ENCODE data around the gene DONSON.
"Not testable (repeated sequence)": the region's sequence is repeated elsewhere in the genome, so short reads cannot be mapped to it uniquely, and the experiment has no call there.

DONSON gene

GRCh38 chr21:33588485-33589335, at the start of gene DONSON:
Gene DONSON (minus strand): TSS chr21:33588684. CDS start chr21:33588641, 43 bp downstream.
- peak; percentile 91 for DNase-seq

DNA sequence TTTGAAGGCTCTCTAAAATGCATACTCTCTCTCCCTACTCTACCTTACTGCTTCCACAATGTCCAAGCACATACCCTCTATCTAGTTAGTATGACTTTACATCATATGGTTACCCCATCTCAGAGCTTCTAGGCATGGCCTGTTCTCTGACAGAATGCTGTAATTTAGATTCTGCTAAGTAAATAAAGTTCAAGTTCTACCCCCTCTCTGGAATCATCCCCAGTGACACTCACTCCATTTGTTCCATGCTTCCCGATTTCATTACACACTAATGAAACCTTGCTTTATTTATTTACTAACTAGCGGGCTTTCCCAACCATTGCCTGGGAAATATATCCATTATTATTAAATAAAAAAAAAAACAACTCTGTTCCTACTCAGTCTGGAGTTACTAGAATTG, 45.8 kb upstream of the DONSON start:
- DNase-seq, result no peak

GRCh38 chr21:33626151-33626550, 37.7 kb upstream of the DONSON start:
- DNase-seq, result not testable (repeated sequence)

DNA sequence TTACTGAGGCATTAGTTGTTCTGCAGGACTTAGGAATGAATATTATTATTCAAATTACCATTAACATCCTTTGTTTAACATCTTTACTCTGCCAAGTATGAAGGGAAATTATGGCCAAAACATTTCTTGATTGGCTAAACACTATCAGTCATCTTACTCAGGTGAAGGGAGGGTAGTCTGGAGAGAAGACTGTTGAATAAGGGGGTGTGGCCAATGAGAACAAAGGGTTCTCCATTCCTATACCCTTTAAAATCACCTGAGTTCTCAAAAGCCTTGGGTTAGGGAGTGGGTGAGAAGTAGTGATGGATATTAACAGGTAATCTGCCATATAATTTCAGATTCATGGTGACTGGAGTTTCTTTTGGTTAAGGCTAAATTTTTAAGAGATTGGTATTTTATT, 33.8 kb upstream of the DONSON start:
- DNase-seq, result no peak

DNA sequence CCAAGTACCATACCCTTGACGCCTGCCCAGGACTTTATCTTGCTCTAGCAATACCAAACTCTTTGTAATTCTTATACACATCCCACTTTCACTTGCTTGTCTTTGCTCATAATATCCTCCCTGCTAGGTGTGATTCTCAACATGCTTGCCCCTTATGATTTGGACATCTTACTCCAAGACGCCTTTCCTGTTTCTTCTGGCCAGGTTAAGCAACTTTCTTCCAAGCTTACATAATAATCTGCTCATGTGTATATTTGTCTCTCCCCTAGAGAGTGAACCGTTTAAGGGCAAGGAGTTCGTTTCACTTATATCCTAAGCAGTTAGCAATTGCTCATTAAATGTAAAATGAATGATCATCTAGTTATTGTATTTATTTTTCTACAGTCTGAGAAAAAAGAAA, 31.2 kb upstream of the DONSON start:
- DNase-seq, result no peak

DNA sequence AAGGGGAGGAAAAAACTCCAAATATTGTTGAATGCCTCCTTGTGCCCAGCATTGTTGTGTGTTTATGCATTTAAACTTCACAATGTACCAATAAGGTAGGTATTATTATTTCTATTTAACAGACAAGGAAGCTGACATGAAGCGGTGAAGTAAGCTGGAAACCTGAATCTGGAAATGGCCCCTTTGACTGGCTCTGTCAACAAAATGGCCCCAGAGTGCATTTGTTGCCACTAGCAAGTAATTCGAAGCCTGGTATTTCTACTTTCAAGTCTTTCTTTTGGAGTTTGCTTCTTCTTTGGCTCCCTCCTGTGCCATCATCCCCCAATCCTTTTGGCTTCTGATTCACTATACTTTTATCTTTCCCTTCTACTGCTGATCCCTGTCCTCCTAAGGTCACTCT, 29.9 kb upstream of the DONSON start:
- DNase-seq, result no peak

GRCh38 chr21:33617565-33617964, 29.1 kb upstream of the DONSON start:
- not testable (repeated sequence) for DNase-seq

DNA sequence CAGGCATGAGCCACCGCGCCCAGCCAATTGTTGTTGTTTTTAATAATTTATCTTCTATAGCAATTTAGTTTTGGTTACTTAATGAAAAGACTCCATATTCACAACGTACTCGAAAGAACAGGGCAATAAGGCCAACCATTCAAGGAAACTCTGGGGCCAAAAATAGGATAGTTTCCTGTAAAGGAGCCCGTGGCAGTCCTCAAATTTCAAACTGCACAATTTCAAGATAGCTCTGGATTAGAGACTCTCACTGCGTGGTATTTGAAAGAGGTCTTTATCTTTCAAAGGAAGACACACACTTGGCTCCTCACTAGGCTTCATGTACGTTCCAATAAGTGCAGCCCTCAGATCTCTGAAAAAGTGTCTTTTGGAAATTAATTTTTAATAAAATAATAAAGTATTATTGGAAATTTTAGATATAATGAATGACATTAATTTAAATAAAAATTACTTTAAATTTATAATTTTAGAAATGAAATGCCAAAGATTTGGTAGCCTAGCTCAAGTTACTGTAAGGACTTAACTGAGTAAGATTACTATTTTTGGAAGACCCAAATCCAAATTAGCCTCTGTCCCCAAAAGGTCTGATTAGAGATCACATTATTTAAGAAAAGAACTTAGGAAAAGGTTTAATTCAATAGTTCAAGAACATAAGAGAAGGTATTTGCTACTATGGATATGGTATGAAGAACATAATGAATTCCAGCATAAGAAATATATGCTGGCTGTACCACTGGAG, 22.7 kb upstream of the DONSON start:
- no peak for DNase-seq

DNA sequence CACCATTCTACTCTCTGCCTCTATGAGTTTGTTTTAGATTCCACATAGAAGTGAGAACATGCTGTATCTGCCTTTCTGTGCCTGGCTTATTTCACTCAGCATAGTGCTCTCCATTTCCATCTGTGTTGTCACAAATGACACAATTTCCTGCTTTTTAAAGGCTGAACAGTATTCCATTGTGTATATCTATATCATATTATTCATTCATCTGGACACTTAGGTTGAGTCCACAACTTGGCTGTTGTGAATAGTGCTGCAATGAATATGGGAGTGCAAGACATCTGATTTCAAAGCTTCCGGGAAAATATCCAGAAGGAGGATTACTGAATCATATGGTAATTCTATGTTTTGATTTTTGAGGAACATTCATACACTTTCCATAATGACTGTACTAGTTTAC, 20.1 kb upstream of the DONSON start:
- no peak for DNase-seq

GRCh38 chr21:33598051-33598450, 9.6 kb upstream of the DONSON start:
- no peak for DNase-seq

GRCh38 chr21:33587792-33588484, 546 bp downstream of the DONSON start:
- DNase-seq, result peak; percentile 55

DNA sequence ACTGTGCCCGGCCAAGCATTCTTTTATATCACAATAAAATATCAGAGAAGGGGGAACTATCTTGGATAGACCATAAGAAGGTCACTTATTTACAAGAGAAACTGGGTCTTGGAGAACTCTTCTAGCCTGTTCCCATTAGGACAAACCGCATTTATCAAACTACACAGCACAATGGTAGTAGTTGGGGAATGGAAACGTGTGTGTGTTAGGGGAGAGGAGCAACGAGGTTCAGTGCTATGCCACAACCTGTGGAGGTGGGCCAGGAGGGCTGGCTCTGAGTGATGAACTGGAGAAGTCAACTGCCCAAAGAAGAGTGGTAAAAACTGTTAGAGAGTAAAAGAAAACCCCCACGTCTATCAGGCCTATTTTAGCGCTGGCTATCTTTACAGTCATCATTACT, 1.6 kb downstream of the DONSON start:
- DNase-seq, result no peak

DNA sequence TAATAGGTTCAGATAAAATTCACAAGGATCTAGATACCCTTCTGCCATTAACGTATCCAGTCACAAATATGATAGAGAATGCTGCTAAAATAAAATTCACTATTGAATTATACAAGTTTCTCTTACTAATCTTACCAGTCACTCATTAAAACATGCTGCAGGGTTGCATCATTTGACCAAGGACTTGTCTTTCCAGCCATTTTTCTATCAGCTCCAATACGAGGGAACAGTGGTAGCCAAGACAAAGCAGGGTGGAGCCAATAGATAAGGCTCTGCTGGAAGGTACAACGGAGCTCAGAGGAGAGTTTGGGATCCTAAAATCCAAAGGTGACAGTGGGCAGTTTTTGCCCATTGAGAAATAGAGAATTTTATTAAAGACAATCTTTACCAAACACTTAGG, 4.0 kb downstream of the DONSON start:
- no peak for DNase-seq

GRCh38 chr21:33578959-33579542, 9.4 kb downstream of the DONSON start:
- DNase-seq, result no peak

GRCh38 chr21:33578214-33578613, 10.3 kb downstream of the DONSON start:
- DNase-seq, result no peak

- not testable (repeated sequence) for DNase-seq
These were observed 11.7 kb downstream of the DONSON start for GRCh38 chr21:33576741-33577141.

DNA sequence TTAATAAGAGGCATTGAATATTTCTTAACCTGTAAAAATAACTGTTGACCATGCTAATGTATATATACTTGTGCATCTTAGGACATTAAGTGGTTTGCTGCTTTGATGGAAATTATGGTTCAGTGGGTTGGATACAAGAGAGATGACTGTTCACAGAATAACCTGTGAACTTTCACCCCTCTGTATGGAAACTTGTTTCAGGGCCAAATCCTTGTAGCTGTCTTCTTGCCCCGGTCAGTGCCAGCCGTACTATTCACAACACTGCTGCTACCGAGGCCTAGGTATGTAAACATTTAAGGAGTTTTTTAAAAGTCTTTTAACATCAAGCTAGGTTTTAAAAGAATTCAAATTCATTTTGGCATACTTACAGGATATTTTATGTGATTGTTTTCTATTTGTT, 16.1 kb downstream of the DONSON start:
- no peak for DNase-seq

- DNase-seq, result no peak
These were observed 18.5 kb downstream of the DONSON start for GRCh38 chr21:33569991-33570390.

GRCh38 chr21:33568448-33568847, 20.0 kb downstream of the DONSON start:
- DNase-seq, result no peak

DNA sequence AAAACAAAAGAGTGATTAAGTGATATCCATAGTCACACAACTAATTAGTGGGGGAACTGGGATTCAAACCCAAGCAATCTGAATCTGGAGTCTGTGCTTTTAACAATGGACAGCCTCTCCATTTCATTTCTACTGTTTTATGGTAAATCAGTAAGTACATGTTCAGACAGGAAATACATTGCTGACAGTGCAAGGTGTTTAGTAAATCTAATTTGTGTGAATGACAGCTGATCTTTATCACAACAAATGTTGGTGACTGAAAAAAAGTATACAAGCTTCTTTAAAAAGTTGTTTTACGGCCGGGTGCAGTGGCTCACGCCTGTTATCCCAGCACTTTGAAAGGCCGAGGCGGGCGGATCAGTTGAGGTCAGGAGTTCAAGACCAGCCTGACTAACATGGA, 20.6 kb downstream of the DONSON start:
- no peak for DNase-seq

GRCh38 chr21:33566514-33566913, 22.0 kb downstream of the DONSON start:
- no peak for DNase-seq

GRCh38 chr21:33562389-33562788, 26.1 kb downstream of the DONSON start:
- no peak for DNase-seq

DNA sequence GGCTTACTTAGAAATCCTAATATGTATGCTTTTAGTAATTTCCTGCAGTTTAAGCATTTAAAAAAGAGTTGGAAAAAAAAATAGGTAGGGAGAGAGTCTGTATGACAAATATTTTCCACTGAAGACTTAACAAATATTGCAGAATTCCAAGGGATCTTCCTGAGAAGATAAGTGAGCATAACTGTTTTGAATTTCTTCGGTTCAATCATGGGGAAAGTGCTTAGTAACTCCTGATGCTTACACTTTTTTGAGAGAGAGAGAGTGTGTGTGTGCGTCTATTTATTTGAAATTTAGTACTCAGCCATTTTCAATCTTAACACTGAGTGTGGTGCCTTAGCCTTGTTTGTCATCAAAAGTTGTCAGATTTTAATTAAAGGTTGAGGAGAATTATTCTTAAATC, 27.1 kb downstream of the DONSON start:
- no peak for DNase-seq
